Tibial nerve (tissue), 4 donors: ENCODE measurements around the gene GARIN6. TPM values are rescaled to one million over a fixed set of nuclear protein-coding genes. Genes with fewer than 3 reads are reported as not detected.

ENCODE experiments used
- DNase-seq, 2 donors: peaks; one replicate each; pipeline ENCODE4 v3.0.0-alpha.2; 2019; ENCODE audit warnings: low spot score in 2 of 2
- H3K27ac ChIP-seq, 4 donors: fragments of 200-600 bp; sonication (generic) in 3 of 4; one replicate each; pipeline ENCODE4 v1.5.1; 2017 to 2019; ENCODE audit warnings: mild to moderate bottlenecking in 1 of 4
- H3K27me3 ChIP-seq, 2 donors: fragments of 200-600 bp; sonication (generic) in 1 of 2; one replicate each; pipeline versions ENCODE4 v1.5.1 to v1.6.0; 2017 to 2019
- H3K36me3 ChIP-seq, 3 donors: fragments of 200-600 bp; sonication (generic); one replicate each; pipeline ENCODE4 v1.5.1; 2018 to 2019
- H3K4me1 ChIP-seq, 4 donors: fragments of 200-600 bp; sonication (generic) in 3 of 4; one replicate each; pipeline ENCODE4 v1.5.1; 2017 to 2019
- H3K4me3 ChIP-seq, 4 donors: fragments of 200-600 bp; sonication (generic) in 3 of 4; one replicate each; pipeline ENCODE4 v1.5.1; 2017 to 2019; ENCODE audit warnings: mild to moderate bottlenecking in 1 of 4, moderate library complexity in 1 of 4
- H3K9me3 ChIP-seq, 4 donors: fragments of 200-600 bp; sonication (generic) in 3 of 4; one replicate each; pipeline ENCODE4 v1.5.1; 2017 to 2019
- CTCF ChIP-seq, 5 experiments: fragments of 200-600 bp in 3 of 5; fragments of 450-650 bp in 2 of 5; sonication (generic) in 3 of 5; IDR thresholded peaks; one replicate each; pipeline ENCODE4 v1.5.1; 2016 to 2019; ENCODE audit warnings: antibody characterized with exemption in 5 of 5, mild to moderate bottlenecking in 3 of 5, moderate library complexity in 2 of 5
- EP300 ChIP-seq, 2 donors: sonication (generic); formaldehyde crosslinking; IDR thresholded peaks; one replicate each; pipeline ENCODE4 v1.6.1; 2017; ENCODE audit warnings: antibody characterized with exemption in 2 of 2, mild to moderate bottlenecking in 1 of 2
- POLR2A ChIP-seq, 2 donors: fragments of 450-650 bp; IDR thresholded peaks; one replicate each; pipeline ENCODE4 v1.6.1; 2017; ENCODE audit warnings: antibody characterized with exemption in 2 of 2, mild to moderate bottlenecking in 2 of 2, moderate library complexity in 2 of 2
- WGBS, 2 donors: methylation state at CpG; one replicate each; pipeline ENCODE4 v1.1.5; 2018; 5-methylcytosine and 5-hydroxymethylcytosine counted together
- total RNA-seq, 4 donors: library from RNA; depleted of rRNA; stranded (reverse); fragments of >200 nt; gene quantifications; one replicate each; pipeline ENCODE4 v1.1.0, GENCODE V29; 2016

Gene GARIN6
- total RNA-seq: not detected

- no peaks in the 10 kb centered on the region for H3K9me3 ChIP-seq
- H3K4me1 ChIP-seq: no peaks in the 10 kb centered on the region
- DNase-seq: no peak
- 90 to 92% methylated on average over 4 of the region's 4 CpGs for WGBS, 2 donors
- no peaks in the 10 kb centered on the region for H3K27me3 ChIP-seq
- H3K27ac ChIP-seq: no peak within 1 kb of the TSS
- peaks cover 0 to 11% (median 0%) of the 10 kb centered on the region in 3 donors for H3K36me3 ChIP-seq
- TF ChIP-seq CTCF (IDR thresholded peaks at IDR 0.05) (no peak), POLR2A (IDR thresholded peaks at IDR 0.05) (no peak), EP300 (IDR thresholded peaks at IDR 0.05) (no peak)
- H3K4me3 ChIP-seq: no peak within 1 kb of the TSS
Observed at GRCh38 chr12:99647453-99647852, at the start of gene GARIN6. TSS of gene GARIN6 (plus strand) at chr12:99647753. CDS start at chr12:99648175, 422 bp downstream.

- Histone ChIP-seq H3K27ac (no peak overlapping the region), H3K4me3 (no peak overlapping the region), H3K9me3 (no peaks in the 10 kb centered on the region), H3K4me1 (no peaks in the 10 kb centered on the region), H3K27me3 (no peaks in the 10 kb centered on the region), H3K36me3 (no peaks in the 10 kb centered on the region)
- WGBS, 2 donors: 89 to 98% methylated on average over 2 of the region's 2 CpGs
- DNase-seq: no peak
- TF ChIP-seq POLR2A (IDR thresholded peaks at IDR 0.05) (no peak), EP300 (IDR thresholded peaks at IDR 0.05) (no peak), CTCF (IDR thresholded peaks at IDR 0.05) (no peak)
Observed at GRCh38 chr12:99598785-99599184, 48.8 kb upstream of the GARIN6 start.

GRCh38 chr12:99600388-99600787 is 47.2 kb upstream of the GARIN6 start:
- DNase-seq: no peak
- no peak overlapping the region for H3K27ac ChIP-seq
- no peaks in the 10 kb centered on the region for H3K4me1 ChIP-seq
- 46 to 70% methylated on average over 5 of the region's 5 CpGs for WGBS, 2 donors
- H3K36me3 ChIP-seq: no peaks in the 10 kb centered on the region
- TF ChIP-seq EP300 (IDR thresholded peaks at IDR 0.05) (no peak), POLR2A (IDR thresholded peaks at IDR 0.05) (no peak), CTCF (IDR thresholded peaks at IDR 0.05) (no peak)
- no peaks in the 10 kb centered on the region for H3K9me3 ChIP-seq
- H3K4me3 ChIP-seq: no peak overlapping the region
- H3K27me3 ChIP-seq: no peaks in the 10 kb centered on the region

GRCh38 chr12:99609455-99610181 is 37.9 kb upstream of the GARIN6 start:
- 63% methylated on average over 7 of the region's 7 CpGs for WGBS, 2 donors
- H3K9me3 ChIP-seq: no peaks in the 10 kb centered on the region
- DNase-seq: no peak
- H3K4me1 ChIP-seq: no peaks in the 10 kb centered on the region
- no peak overlapping the region for H3K4me3 ChIP-seq
- TF ChIP-seq POLR2A (IDR thresholded peaks at IDR 0.05) (no peak), CTCF (IDR thresholded peaks at IDR 0.05) (no peak), EP300 (IDR thresholded peaks at IDR 0.05) (no peak)
- H3K27me3 ChIP-seq: no peaks in the 10 kb centered on the region
- H3K27ac ChIP-seq: no peak overlapping the region
- no peaks in the 10 kb centered on the region for H3K36me3 ChIP-seq

- TF ChIP-seq POLR2A (IDR thresholded peaks at IDR 0.05) (no peak), CTCF (IDR thresholded peaks at IDR 0.05) (no peak), EP300 (IDR thresholded peaks at IDR 0.05) (no peak)
- H3K27ac ChIP-seq: no peak overlapping the region
- H3K9me3 ChIP-seq: no peaks in the 10 kb centered on the region
- no peaks in the 10 kb centered on the region for H3K36me3 ChIP-seq
- WGBS, 2 donors: 60 to 63% methylated on average over 3 of the region's 3 CpGs
- H3K4me3 ChIP-seq: no peak overlapping the region
- H3K27me3 ChIP-seq: no peaks in the 10 kb centered on the region
- no peak for DNase-seq
- H3K4me1 ChIP-seq: no peaks in the 10 kb centered on the region
Observed at GRCh38 chr12:99611117-99611516, 36.4 kb upstream of the GARIN6 start.
